ENCODE data around the gene VIPR2. TPM values are rescaled to one million over a fixed set of nuclear protein-coding genes. Genes with fewer than 3 reads are reported as not detected.

Gene VIPR2
- total and polyA plus RNA-seq, 3 donors from 2014 or later: 2.5 to 5.3 (median 4.9) TPM

DNA sequence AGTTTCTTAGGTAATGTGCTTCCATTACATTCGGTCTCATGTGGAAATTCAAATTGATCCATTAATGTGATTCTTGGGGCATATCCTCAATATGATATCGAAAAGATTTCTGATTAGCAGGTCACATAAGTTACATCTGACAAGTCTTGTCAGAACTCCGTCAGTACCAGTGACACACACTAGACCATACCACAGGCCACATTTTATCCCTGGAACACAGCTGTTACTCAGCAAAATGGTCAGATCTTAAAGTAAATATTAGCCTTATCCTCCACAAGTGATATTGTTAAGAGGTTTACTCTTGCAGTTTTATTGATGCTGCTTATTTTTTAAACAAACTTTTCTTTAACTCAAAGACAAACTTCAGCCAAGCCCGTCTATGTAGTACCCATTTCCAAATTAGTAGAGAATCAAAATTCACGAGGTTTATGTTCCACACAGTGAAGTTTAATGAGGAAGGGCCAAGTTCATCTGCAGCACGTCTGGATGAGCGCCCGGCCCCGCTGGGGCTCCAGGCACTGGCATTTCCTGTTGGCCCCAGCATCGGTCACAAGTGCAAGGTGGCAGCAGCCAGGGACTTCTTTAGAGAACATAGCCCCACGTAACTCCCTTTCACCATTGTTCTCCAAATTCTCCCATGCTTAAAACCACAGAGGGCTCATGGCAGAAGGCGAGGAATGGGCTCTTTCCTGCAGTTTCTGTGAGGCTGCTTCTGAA is 132.2 kb downstream of the VIPR2 start:
- Histone ChIP-seq H3K27ac (no peak overlapping the region), H3K27me3 (no peaks in the 10 kb centered on the region), H3K36me3 (ENCODE audit: low read depth, missing control alignments) (no peaks in the 10 kb centered on the region), H3K9me3 (no peaks in the 10 kb centered on the region), H3K4me3 (no peak overlapping the region), H3K4me1 (peaks cover 34% of the 10 kb centered on the region)
- 72 to 84% methylated on average over 12 of the region's 12 CpGs for WGBS, 2 donors
- intact Hi-C loops (cut with DNase I; ENCODE audit: low total_unique reads): no loop called here
- no peak for TF ChIP-seq POLR2A (IDR thresholded peaks at IDR 0.05)
- DNase-seq: no peak

GRCh38 chr7:159011722-159012022 is 133.0 kb downstream of the VIPR2 start:
- no peak for DNase-seq
- WGBS, 2 donors: 85 to 90% methylated on average over 3 of the region's 3 CpGs
- H3K9me3 ChIP-seq: no peaks in the 10 kb centered on the region
- intact Hi-C loops (cut with DNase I; ENCODE audit: low total_unique reads): no loop called here
- no peaks in the 10 kb centered on the region for H3K27me3 ChIP-seq
- peaks cover 37% of the 10 kb centered on the region for H3K4me1 ChIP-seq
- H3K27ac ChIP-seq: no peak overlapping the region
- no peaks in the 10 kb centered on the region for H3K36me3 ChIP-seq (ENCODE audit: low read depth, missing control alignments)
- H3K4me3 ChIP-seq: no peak overlapping the region
- no peak for TF ChIP-seq POLR2A (IDR thresholded peaks at IDR 0.05)
- TF ChIP-seq, protein P1, sequence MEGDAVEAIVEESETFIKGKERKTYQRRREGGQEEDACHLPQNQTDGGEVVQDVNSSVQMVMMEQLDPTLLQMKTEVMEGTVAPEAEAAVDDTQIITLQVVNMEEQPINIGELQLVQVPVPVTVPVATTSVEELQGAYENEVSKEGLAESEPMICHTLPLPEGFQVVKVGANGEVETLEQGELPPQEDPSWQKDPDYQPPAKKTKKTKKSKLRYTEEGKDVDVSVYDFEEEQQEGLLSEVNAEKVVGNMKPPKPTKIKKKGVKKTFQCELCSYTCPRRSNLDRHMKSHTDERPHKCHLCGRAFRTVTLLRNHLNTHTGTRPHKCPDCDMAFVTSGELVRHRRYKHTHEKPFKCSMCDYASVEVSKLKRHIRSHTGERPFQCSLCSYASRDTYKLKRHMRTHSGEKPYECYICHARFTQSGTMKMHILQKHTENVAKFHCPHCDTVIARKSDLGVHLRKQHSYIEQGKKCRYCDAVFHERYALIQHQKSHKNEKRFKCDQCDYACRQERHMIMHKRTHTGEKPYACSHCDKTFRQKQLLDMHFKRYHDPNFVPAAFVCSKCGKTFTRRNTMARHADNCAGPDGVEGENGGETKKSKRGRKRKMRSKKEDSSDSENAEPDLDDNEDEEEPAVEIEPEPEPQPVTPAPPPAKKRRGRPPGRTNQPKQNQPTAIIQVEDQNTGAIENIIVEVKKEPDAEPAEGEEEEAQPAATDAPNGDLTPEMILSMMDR (IDR thresholded peaks at IDR 0.05): no peak

DNA sequence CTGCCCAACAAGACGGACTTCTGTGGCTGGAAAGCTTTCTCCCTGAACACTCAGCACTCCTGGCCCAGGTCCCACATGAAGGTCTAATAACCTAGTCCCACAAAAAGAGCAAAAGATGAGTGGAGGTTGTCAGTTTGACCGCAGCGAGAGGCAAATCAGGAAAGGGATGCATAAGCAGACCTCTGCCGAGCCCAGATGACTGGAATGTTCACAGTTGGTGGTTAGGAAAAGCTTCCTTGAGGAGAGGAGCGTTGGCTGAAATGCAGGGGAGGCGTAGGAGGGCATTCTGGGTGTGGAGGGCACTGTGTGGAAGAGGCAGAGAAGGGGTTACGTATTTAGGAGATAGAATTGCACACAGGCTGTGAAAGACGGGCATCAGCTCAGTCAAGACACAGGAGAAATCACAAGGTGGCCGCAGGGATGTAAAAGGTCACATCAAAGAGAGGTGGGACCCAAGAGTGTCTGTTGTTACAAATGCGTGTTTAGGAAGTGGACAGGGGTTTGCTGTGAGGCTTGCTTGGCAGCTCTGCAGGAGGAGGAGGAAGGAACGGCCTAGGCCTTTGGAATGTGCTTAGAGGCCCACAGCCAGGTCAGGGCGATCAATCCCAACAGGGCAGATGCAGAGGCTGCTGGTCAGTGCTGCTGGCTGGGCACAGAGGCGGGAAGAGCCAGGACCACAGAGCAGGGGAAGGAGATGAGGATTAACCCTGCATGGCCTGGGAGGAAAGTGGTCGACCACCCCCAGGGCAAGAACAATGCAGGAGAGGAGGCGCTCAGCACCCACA is 133.5 kb downstream of the VIPR2 start:
- Histone ChIP-seq H3K27ac (no peak overlapping the region), H3K27me3 (no peaks in the 10 kb centered on the region), H3K4me3 (no peak overlapping the region), H3K9me3 (no peaks in the 10 kb centered on the region), H3K36me3 (ENCODE audit: low read depth, missing control alignments) (no peaks in the 10 kb centered on the region), H3K4me1 (peaks cover 37% of the 10 kb centered on the region)
- DNase-seq: peak; percentile 10
- WGBS, 2 donors: 65 to 74% methylated on average over 15 of the region's 15 CpGs
- intact Hi-C loops (cut with DNase I; ENCODE audit: low total_unique reads): no loop called here
- TF ChIP-seq POLR2A (IDR thresholded peaks at IDR 0.05): no peak
- TF ChIP-seq, protein P1 (IDR thresholded peaks at IDR 0.05): no peak

- intact Hi-C loops (cut with DNase I; ENCODE audit: low total_unique reads): no loop called here
- peaks cover 29% of the 10 kb centered on the region for H3K4me1 ChIP-seq
- DNase-seq: no peak
These were observed 134.3 kb downstream of the VIPR2 start for GRCh38 chr7:159010411-159010810.

DNA sequence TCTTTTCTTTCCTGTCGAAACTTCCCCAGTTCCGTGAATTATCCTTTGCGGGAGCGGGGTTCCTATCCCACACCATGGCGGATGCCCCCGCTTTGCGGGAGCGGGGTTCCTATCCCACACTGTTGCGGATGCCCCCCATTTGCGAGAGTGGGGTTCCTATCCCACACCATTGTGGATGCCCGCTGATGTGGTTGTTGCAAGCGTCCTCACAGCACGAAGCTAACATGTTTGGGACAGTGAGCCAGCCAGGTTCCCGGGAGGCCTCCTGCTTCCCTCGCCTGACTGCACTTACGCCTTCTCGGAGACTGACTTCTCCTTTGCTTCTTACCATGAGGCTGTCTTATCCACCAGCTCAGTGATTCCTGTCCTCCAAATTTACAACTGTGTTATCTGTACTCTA is 134.7 kb downstream of the VIPR2 start:
- Histone ChIP-seq H3K27me3 (no peaks in the 10 kb centered on the region), H3K36me3 (ENCODE audit: low read depth, missing control alignments) (no peaks in the 10 kb centered on the region), H3K9me3 (no peaks in the 10 kb centered on the region), H3K4me1 (peaks cover 25% of the 10 kb centered on the region), H3K4me3 (no peak overlapping the region), H3K27ac (no peak overlapping the region)
- intact Hi-C loops (cut with DNase I; ENCODE audit: low total_unique reads): no loop called here
- 92 to 93% methylated on average over 17 of the region's 17 CpGs for WGBS, 2 donors
- TF ChIP-seq, protein P1 (IDR thresholded peaks at IDR 0.05): no peak
- no peak for TF ChIP-seq POLR2A (IDR thresholded peaks at IDR 0.05)
- DNase-seq: no peak

More at GRCh38 chr7:159010411-159010810, 134.3 kb downstream of the VIPR2 start:
- H3K27ac ChIP-seq: no peak overlapping the region
- no peaks in the 10 kb centered on the region for H3K9me3 ChIP-seq
- no peaks in the 10 kb centered on the region for H3K27me3 ChIP-seq
- TF ChIP-seq, protein P1 (IDR thresholded peaks at IDR 0.05): no peak
- no peak for TF ChIP-seq POLR2A (IDR thresholded peaks at IDR 0.05)
- WGBS, 2 donors: 94 to 95% methylated on average over 15 of the region's 15 CpGs
- H3K4me3 ChIP-seq: no peak overlapping the region
- no peaks in the 10 kb centered on the region for H3K36me3 ChIP-seq (ENCODE audit: low read depth, missing control alignments)
